Stomach (tissue), 9 donors: ENCODE data around the gene XPO6. TPM values are rescaled to one million over a fixed set of nuclear protein-coding genes. Genes with fewer than 3 reads are reported as not detected.

Source experiments
- DNase-seq, 2 donors: peaks; one replicate each; pipeline versions ENCODE4 v3.0.0 to v3.0.0-alpha.2; 2013 to 2019
- H3K27ac ChIP-seq, 5 donors: fragments of 200-600 bp in 4 of 5; sonication (generic) in 4 of 5; one replicate each; pipeline ENCODE4 v1.5.1; 2013 to 2019; ENCODE audit warnings: mild to moderate bottlenecking in 1 of 5, moderate library complexity in 1 of 5
- H3K27me3 ChIP-seq, 3 donors: fragments of 200-600 bp; sonication (generic); one replicate each; pipeline ENCODE4 v1.5.1; 2017 to 2019; ENCODE audit warnings: mixed run types in 1 of 3
- H3K36me3 ChIP-seq, 4 donors: fragments of 200-600 bp; sonication (generic); 1 replicate in 3 of 4; 2 replicates in 1 of 4; pipeline ENCODE4 v1.5.1; 2016 to 2019
- H3K4me1 ChIP-seq, 4 donors: fragments of 200-600 bp; sonication (generic); one replicate each; pipeline ENCODE4 v1.5.1; 2016 to 2019
- H3K4me3 ChIP-seq, 4 donors: fragments of 200-600 bp; sonication (generic) in 3 of 4; one replicate each; pipeline ENCODE4 v1.5.1; 2016 to 2019; ENCODE audit warnings: mild to moderate bottlenecking in 1 of 4
- H3K9me3 ChIP-seq, 4 donors: fragments of 200-600 bp; sonication (generic); one replicate each; pipeline ENCODE4 v1.5.1; 2016 to 2019
- CTCF ChIP-seq, 7 experiments: fragments of 450-650 bp in 4 of 7; fragments of 200-600 bp in 3 of 7; sonication (generic) in 3 of 7; IDR thresholded peaks; one replicate each; pipeline ENCODE4 v1.5.1; 2016 to 2019; ENCODE audit warnings: antibody characterized with exemption in 7 of 7, control low read depth in 2 of 7, mild to moderate bottlenecking in 1 of 7
- EP300 ChIP-seq: sonication (generic); formaldehyde crosslinking; IDR thresholded peaks from one replicate; pipeline ENCODE4 v1.6.1; 2017; ENCODE audit warnings: antibody characterized with exemption
- POLR2A ChIP-seq, 4 donors: fragments of 450-650 bp; IDR thresholded peaks; one replicate each; pipeline ENCODE4 v1.6.1; 2016; ENCODE audit warnings: antibody characterized with exemption in 4 of 4, control low read depth in 2 of 4, mild to moderate bottlenecking in 1 of 4, moderate library complexity in 1 of 4
- POLR2AphosphoS5 ChIP-seq, 3 donors: sonication (generic); formaldehyde crosslinking; IDR thresholded peaks; one replicate each; pipeline ENCODE4 v1.6.1; 2016; ENCODE audit warnings: antibody characterized with exemption in 3 of 3
- WGBS, 5 donors: extraction: QIAGEN DNeasy Blood & Tissue Kit in 3 of 5; methylation state at CpG; one replicate each; pipeline versions ENCODE4 v1.1.5 to v1.1.7; 2013 to 2018; 5-methylcytosine and 5-hydroxymethylcytosine counted together
- intact Hi-C: fragments of 100-400 bp; cut with DNase I; formaldehyde crosslinking; loops from one replicate; pipeline ENCODE4 v1.15.1; 2023; ENCODE audit warnings: low total_unique reads
- polyA plus RNA-seq, 3 donors: library from polyadenylated mRNA; stranded (reverse); fragments of 200-250 nt; gene quantifications; one replicate each; pipeline ENCODE4 v1.2.3, GENCODE V29; 2013
- total RNA-seq, 5 donors: library from RNA; depleted of rRNA; stranded (reverse); fragments of >200 nt; gene quantifications; one replicate each; pipeline versions ENCODE4 v1.1.0 to v1.2.3, GENCODE V29; 2014 to 2016
- donor health status: healthy with polysubstance abuse.
- donor health status: Bipolar disorder and iron deficiency.
- donor health status: healthy.

Gene XPO6
- total and polyA plus RNA-seq, 8 donors, result 37.2 to 241 (median 85.2) TPM

GRCh38 chr16:28091656-28092055 is 120.1 kb downstream of the XPO6 start:
- no peak for DNase-seq
- intact Hi-C loops, result no loop called here
- H3K4me1 ChIP-seq, result no peaks in the 10 kb centered on the region
- TF ChIP-seq POLR2A (IDR thresholded peaks at IDR 0.05) (no peak), POLR2AphosphoS5 (IDR thresholded peaks at IDR 0.05) (no peak), EP300 (no peak), CTCF (IDR thresholded peaks at IDR 0.05) (no peak)
- no peaks in the 10 kb centered on the region for H3K9me3 ChIP-seq
- H3K36me3 ChIP-seq, result peaks cover 0 to 16% (median 12%) of the 10 kb centered on the region in 4 donors
- H3K4me3 ChIP-seq, result no peak overlapping the region
- 83 to 93% (median 86%) methylated on average over 12 of the region's 12 CpGs for WGBS, 5 donors
- no peak overlapping the region for H3K27ac ChIP-seq
- H3K27me3 ChIP-seq, result no peaks in the 10 kb centered on the region

GRCh38 chr16:28090646-28091377 is 121.0 kb downstream of the XPO6 start:
- H3K9me3 ChIP-seq, result no peaks in the 10 kb centered on the region
- intact Hi-C loops, result no loop called here
- peaks cover 0 to 7% (median 3%) of the 10 kb centered on the region in 4 donors for H3K36me3 ChIP-seq
- no peak overlapping the region for H3K27ac ChIP-seq
- no peak overlapping the region for H3K4me3 ChIP-seq
- DNase-seq, result no peak
- no peak for TF ChIP-seq EP300
- TF ChIP-seq POLR2AphosphoS5 (IDR thresholded peaks at IDR 0.05), result no peak
- TF ChIP-seq POLR2A (IDR thresholded peaks at IDR 0.05), result no peak
- TF ChIP-seq CTCF (IDR thresholded peaks at IDR 0.05), result no peak
- H3K4me1 ChIP-seq, result no peaks in the 10 kb centered on the region
- no peaks in the 10 kb centered on the region for H3K27me3 ChIP-seq
- 75 to 83% (median 79%) methylated on average over 19 of the region's 19 CpGs for WGBS, 5 donors

GRCh38 chr16:28089992-28090365 is 121.8 kb downstream of the XPO6 start:
- WGBS, 5 donors, result 82 to 88% (median 85%) methylated on average over 7 of the region's 7 CpGs
- H3K4me3 ChIP-seq, result no peak overlapping the region
- H3K27me3 ChIP-seq, result no peaks in the 10 kb centered on the region
- DNase-seq, result no peak
- H3K36me3 ChIP-seq, result peaks cover 0 to 5% (median 0%) of the 10 kb centered on the region in 4 donors
- TF ChIP-seq EP300 (no peak), POLR2A (IDR thresholded peaks at IDR 0.05) (no peak), POLR2AphosphoS5 (IDR thresholded peaks at IDR 0.05) (no peak)
- no peaks in the 10 kb centered on the region for H3K9me3 ChIP-seq
- no peaks in the 10 kb centered on the region for H3K4me1 ChIP-seq
- no peak overlapping the region for H3K27ac ChIP-seq
- intact Hi-C loops, result no loop called here

GRCh38 chr16:28089205-28089991 is 122.4 kb downstream of the XPO6 start:
- no peaks in the 10 kb centered on the region for H3K9me3 ChIP-seq
- H3K4me3 ChIP-seq, result no peak overlapping the region
- H3K27ac ChIP-seq, result no peak overlapping the region
- DNase-seq, result no peak
- TF ChIP-seq POLR2A (IDR thresholded peaks at IDR 0.05) (no peak), CTCF (IDR thresholded peaks at IDR 0.05) (no peak), EP300 (no peak), POLR2AphosphoS5 (IDR thresholded peaks at IDR 0.05) (no peak)
- peaks cover 0 to 5% (median 0%) of the 10 kb centered on the region in 4 donors for H3K36me3 ChIP-seq
- WGBS, 5 donors, result 88 to 98% (median 93%) methylated on average over 3 of the region's 3 CpGs
- no peaks in the 10 kb centered on the region for H3K27me3 ChIP-seq
- H3K4me1 ChIP-seq, result no peaks in the 10 kb centered on the region
- intact Hi-C loops, result no loop called here
